ENCODE data around the gene TBL1XR1.
"Not testable (repeated sequence)": the region's sequence is repeated elsewhere in the genome, so short reads cannot be mapped to it uniquely, and the experiment has no call there.

TBL1XR1 gene

DNA sequence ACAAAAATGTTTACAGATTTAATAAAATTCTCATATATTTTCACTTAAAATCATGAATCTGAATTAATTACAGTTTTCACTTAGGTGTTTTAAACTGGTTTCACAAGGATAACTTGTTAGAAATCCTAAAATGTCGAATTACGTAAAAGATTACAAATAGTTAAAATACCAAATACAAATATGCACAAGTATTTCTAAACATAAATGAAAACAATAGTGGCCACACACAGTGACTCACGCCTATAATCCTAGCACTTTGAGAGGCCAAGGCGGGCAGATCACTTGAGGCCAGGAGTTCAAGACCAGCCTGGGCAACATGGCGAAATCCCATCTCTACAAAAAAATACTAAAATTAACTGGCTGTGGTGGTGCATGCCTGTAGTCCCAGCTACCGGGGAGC is 10.9 kb upstream of the TBL1XR1 start:
- DNase-seq (ENCODE audit: low spot score), result no peak

DNA sequence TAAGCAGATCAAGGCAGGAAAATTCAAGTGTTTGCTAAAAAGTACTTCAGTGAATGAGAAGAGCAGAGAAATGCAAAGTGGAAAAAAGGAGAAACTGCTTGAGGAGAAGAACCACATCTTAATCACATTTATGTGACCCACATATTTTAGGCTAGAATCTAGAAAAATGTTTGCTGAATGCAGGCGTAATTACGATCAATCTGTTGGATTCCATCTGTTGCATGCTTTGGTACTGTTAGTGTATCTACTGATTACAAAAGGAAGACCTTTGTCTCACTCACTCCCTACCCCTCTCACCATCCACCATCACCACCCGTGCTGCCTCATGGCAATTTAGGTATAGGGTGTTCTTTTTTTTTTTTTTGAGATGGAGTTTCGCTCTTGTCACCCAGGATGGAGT is 9.7 kb upstream of the TBL1XR1 start:
- DNase-seq (ENCODE audit: low spot score), result no peak

DNA sequence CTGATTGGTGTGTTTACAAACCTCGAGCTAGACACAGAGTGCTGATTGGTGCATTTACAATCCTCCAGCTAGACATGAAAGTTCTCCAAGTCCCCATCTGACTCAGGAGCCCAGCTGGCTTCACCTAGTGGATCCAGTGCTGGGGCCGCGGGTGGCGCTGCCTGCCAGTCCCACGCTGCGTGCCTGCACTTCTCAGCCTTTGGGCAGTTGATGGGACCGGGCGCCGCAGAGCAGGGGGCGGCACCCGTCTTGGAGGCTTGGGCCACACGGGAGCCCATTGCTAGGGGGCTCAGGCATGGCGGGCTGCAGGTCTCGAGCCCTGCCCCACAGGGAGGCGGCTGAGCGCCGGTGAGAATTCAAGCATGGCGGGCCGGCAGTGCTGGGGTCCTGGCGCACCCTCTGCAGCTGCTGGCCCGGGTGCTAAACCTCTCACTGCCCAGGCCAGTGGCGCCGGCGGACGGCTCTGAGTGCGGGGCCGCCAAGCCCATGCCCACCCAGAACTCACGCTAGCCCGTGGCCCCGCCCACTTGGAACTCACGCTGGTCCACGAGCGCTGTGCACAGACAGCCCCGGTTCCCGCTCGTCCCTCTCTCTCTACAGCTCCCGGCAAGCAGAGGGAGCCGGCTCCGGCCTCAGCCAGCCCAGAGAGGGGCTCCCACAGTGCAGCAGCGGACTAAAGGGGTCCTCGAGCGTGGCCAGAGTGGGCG is 6.6 kb upstream of the TBL1XR1 start:
- DNase-seq (ENCODE audit: low spot score), result no peak

DNA sequence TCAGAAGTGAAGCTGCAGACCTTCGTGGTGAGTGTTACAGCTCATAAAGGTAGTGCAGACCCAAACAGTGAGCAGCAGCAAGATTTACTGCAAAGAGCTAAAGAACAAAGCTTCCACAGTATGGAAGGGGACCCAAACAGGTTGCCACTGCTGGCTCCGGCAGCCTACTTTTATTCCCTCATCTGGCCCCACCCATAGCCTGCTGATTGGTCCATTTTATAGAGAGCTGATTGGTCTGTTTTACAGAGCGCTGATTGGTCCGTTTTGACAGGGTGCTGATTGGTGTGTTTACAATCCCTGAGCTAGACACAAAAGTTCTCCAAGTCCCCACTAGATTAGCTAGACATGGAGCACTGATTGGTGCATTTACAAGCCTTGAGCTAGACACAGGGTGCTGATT is 5.7 kb upstream of the TBL1XR1 start:
- not testable (repeated sequence) for DNase-seq (ENCODE audit: low spot score)

DNA sequence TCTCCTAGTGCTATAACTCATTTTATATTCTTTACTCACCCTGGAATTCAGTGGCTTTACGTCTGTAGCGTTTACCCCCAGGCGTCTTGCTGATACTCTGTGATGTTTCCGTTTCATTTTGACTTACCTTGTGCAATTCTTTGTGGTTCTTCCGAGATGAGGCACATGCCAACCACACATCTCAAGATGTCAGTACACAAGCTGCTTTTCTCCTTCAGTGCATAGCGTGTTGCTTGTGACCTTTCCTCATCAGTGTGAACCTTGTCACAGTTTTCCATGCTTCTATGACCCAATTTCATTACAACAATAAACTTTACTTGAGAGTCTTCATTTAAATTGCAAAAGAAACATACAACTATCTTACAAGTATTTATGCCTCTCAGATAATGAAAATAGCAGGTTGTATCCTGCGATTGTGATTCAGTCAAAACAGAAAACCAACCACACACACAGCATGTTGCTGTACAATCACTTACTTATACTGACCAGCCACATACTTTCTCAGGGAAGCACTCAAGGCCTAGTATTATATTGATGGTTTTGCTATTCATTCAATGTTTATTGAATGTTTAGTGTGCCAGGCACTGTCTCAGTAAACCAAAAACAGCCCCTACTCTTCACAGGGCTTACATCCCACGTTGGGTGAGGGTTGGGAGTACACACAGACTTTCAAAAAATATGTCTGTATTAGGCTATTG is 4.6 kb upstream of the TBL1XR1 start:
- DNase-seq (ENCODE audit: low spot score), result no peak

DNA sequence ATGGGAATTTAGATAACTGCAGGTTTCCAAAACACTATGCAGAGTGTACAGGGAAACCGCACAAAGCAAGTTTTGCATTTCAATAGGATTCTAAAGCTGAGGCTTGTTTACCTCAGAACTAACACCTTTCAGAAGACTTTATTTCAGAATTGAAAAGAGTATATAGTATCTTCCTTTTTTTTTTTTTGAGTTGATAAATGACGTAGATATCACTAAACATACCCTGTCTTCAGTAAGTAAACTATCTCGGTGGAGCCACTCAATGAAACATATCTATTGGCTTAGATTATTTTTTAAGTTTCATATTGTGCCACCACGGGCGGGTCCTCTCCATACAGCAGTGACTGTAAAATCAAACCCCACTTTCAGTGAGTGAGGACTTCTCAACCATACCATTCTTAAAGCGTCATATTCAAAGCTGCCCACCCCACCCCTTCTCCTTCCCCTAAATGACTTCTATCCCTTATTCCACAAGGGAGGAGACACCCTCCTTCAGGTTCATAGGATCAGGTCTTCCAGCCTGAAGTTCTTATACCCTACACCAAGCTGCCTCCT is 2.0 kb upstream of the TBL1XR1 start:
- no peak for DNase-seq (ENCODE audit: low spot score)

DNA sequence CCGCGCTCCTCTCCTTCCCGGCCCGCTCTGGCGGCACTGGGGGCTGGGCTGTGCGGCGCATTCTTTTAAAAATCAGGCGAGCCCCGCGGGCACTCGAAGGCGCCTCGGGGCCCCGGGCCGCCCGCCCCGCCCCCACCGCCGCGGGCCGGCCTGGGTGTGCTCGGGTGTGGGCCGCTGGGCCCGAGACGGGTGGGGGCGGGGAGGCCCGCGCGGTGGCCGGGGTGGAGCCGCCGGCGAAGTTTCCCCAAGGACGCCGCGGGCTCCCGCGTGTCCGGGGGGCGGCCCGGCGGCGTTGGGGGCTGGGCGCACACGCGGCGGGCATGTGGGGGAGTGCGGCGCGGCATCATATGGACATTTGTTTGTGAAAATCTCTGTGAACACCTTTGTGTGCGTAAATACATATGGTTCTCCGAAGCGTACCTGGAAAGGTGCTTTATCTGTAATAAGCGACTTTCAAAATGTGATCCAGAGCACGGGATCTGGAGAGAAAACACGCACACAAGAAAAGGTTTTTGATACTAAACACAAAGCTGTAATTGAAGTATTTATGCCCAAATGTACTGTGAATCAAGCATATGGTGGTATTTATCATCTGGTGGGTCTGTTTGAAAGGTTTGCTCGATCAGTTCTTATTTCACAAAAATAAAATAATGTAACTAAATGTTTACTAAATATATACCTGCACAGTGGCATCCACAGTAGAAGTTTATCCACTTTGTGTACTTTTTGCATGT is 612 bp upstream of the TBL1XR1 start:
- no peak for DNase-seq (ENCODE audit: low spot score)

DNA sequence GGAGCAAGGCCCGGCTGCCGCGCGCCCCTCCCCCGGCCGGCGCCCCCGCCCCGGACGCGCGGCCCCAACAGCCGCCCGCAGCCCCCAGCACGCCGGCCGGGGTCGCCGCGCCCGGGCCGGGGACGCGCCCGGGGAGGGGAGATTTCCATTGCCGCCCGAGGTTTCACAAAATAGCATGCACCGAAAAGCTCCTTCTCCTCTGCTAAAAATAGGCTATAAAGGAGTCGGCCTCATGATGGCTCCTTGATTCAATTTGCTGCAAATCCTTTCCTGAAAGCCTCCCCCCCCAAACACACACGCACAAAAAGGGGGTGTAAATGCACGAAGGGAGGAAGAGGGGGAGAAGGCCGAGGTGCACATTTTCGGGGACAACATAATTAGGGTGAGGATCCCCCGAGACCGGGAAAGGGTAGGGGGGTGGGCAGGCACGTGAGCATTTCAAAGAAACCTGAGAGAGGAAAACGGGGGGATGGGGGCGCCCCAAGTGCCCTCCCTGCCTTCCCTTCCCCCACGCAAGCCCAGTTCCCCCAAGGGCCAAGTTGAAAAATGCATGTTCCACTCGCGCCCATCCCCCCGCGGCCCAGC is 734 bp downstream of the TBL1XR1 start:
- DNase-seq (ENCODE audit: low spot score), result peak; percentile 44

DNA sequence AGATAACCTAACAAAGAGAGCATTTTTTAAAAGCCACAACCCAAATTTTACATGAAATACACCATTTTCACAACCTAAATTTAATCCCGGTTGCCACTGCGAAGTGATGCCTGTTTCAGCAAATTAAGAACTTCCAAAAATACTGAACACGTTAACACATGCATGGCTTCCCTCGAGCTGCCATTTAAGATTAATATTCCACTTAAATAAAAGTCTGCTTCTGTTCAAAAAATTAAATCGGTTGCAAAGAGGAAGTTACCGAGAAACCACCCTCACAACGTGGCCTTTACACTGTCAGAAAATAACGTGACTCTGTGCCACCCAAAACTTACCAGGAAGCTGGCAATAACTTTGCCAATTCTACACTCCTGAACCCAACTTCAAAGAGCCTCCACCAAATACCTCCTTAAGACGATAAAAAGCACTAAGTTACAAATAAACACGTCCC is 1.2 kb downstream of the TBL1XR1 start:
- no peak for DNase-seq (ENCODE audit: low spot score)

DNA sequence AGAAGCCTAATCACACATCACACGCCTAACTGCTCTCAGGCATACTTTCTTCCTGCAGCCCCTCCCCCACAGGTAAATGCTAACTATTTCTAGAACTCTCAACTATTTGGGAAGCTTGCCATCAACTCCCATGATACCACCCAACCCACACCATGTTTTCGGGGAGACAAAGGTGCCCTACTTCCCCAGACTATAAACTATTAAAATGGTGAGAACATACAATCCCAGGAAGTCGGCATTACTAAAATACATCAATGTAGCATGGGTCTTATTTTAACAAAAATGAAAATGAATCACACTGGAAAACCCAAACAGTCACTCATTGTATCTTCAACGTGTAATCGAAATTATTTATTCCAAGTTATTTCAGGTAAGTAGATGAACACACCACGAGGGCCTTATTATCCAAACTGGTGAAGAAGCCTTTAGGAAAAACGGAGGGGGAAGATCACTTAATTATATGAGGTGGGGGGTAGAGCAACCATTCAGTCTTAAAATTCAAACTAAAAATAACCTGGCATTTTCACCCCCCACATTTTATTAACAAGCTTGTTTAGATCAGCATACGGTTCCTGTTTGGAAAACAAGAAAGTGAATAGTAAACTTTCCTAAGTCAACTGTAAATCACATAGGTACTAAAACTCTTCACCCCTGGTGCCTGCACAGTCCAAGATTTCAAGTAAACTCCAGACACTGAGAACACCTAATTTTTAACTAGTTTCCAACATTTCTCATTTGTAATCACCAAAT is 1.9 kb downstream of the TBL1XR1 start:
- no peak for DNase-seq (ENCODE audit: low spot score)

DNA sequence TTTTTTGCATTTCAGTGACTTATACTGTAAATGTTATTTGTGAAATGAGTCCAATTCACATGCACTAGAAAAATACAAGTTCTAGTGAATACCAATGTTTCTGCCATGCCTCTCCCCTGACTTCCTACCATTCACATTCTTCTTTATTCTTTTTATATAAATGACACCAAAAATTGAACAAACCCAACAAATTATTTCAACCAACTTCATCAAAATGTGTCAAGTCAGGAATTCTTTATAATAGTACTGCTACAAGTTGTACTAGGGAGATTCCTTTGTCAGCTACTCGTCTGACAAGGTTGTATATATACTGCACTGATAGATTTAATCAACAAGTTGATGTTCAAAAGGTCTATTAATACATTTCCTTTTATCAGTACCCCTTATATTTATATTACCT is 3.0 kb downstream of the TBL1XR1 start:
- DNase-seq (ENCODE audit: low spot score), result no peak

DNA sequence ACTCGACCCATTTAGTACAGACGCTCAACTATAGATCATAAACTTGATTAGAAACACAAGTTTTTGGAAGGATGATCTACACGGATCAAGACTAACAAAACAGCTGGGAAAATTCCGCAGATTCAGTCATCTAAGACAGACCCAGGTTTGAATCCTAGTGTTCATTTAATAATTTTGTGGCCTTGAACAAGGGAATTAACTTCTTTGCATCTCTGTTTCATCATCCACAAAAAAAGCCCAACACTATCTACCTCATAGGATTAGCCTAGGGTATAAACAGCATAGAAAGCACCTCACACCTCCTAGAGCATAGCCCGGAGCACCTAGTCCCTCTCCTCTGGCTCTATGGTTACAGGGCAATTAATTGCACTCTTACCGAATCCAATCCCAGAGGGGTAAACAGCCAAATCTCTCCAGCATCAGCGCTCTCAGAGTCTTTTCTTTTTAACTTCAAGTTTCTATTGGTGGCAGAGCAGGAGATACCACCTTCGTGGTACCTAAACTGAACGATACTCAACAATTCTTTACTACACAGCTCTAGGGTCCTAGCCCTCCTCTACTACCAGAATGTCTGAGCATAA is 3.5 kb downstream of the TBL1XR1 start:
- no peak for DNase-seq (ENCODE audit: low spot score)

DNA sequence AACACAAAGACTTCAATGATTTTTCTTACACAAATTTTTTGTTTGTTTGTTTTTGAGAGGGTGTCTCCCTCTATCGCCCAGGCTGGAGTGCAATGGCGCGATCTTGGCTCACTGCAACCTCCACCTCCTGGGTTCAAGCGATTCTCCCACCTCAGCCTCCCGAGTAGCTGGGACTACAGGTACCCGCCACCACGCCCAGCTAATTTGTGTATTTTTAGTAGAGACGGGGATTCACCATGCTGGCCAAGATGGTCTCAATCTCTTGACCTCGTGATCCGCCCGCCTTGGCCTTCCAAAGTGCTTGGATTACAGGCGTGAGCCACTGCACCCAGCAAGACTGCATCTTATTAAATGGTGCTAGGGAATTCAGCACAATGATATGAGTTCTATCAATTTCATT is 4.0 kb downstream of the TBL1XR1 start:
- DNase-seq (ENCODE audit: low spot score), result not testable (repeated sequence)

DNA sequence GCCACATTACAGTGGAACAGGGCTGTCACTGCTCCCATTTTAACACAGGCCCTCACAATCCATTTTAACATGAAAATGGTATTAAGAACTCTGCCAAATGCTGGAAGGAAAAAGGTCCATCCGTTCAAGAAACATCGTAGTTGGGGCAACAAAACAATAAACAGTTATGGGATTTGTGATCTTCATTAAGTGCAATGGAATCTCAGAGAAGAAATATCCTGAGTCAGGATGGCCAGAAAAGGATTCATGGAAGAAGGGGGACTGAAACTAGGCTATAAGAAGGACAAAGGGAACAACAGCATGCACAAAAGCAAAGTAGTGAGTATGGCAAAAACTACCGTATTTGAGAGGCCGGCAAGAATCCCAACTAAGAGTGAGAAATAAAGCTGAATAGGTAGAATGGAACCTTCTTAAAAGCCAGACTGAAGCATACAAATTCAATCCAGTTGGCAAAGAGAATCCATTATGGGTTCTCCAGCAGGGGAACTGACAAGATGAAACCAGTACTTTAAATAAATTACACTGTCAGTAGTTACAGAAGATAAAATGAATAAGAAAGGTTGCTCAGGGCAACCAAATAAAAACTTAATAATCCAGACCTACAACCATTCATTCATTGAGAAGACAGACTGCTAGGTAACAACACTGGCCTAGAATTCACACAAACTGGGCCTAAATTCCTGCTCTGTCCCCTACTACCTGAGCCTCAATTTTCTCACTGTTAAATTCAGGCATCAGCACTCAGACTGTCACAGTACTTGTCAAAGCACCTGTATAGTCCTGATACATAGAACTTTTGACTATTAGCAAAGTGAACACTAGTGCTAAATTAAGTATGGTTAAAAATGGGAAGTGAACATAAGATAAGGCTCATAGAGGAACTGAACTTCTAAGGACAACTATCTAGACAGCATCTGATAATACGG is 6.3 kb downstream of the TBL1XR1 start:
- DNase-seq (ENCODE audit: low spot score), result no peak

DNA sequence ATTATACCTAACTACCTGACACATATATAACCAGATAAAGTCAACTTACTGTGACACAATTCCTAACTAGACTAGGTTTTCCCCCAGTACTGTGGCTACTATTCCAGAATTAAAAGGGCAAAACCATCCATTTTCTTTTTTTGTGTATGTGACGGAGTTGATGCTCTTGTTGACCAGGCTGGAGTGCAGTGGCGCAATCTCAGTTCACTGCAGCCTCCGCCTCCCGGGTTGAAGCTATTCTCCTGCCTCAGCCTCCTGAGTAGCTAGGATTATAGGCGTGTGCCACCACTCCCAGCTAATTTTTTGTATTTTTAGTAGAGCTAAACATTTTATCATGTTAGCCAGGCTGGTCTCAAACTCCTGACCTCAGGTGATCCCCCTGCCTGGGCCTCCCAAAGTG is 7.1 kb downstream of the TBL1XR1 start:
- not testable (repeated sequence) for DNase-seq (ENCODE audit: low spot score)

DNA sequence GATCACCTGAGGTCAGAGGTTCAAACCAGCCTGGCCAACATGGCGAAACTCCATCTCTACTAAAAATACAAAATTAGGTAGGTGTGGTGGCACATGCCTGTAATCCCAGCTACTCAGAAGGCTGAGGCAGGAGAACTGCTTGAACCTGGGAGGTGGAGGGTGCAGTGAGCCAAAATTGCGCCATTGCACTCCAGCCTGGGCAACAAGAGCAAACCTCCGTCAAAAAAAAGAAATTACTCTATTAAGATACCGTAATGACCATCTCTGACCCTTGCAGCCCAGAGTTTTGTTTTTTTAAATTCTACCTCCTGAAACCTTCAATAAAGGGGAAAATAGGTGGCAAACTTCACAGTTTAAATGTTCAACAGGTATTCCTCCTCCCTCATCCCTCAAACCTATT is 9.0 kb downstream of the TBL1XR1 start:
- DNase-seq (ENCODE audit: low spot score), result not testable (repeated sequence)

DNA sequence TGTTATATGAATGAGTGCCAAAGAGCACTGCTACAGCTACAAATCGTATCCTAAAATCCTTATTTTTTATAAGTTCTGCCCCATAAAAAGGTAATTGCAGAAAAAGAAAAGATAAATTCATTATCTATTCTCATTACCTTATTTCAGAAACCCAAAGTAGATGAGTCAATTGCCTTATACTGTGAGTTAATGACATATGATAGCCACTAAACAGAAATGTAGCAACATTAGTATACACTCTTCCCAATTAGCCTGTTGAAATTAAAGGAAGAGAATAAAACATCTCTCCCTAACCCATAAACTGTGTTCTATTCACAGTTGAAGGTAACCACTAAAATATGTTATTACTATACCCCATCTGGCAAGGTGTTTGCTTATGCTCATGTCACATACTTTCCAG is 11.0 kb downstream of the TBL1XR1 start:
- no peak for DNase-seq (ENCODE audit: low spot score)

DNA sequence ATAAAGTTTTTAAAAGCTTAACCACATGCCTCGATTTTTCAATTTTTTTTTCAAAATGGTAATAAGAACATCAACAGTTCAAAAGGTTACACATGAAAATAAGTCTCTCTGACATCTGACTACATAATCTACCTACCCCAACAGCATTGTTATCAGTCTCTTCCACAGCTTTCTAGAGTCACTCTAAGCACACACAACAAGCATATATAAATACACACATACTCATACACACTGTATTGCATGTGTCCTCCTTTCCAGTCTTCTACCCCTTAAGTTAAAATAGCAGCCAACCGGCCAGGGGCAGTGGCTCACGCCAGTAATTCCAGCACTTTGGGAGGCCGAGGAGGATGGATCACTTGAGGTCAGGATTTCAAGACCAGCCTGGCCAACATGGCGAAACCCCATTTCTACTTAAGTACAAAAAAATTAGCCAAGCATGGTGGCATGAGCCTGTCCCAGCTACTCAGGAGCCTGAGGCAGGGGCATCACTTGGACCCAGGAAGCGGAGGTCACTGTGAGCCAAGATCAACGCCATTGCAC is 12.2 kb downstream of the TBL1XR1 start:
- DNase-seq (ENCODE audit: low spot score), result no peak

DNA sequence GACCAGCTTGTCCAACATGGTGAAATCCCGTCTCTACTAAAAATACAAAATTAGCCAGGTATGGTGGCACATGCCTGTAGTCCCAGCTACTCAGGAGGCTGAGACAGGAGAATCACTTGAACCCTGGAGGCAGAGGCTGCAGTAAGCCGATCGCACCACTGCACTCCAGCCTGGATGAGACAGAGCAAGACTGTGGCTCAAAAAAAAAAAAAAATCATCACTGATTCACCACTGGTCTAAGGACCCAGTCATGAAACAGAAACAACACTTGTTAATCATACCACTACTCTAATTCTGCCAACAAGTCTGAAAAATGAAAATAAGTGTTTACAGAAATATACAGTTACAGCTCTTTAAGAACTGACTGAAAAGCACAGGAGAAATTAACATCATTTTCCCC is 12.7 kb downstream of the TBL1XR1 start:
- not testable (repeated sequence) for DNase-seq (ENCODE audit: low spot score)

DNA sequence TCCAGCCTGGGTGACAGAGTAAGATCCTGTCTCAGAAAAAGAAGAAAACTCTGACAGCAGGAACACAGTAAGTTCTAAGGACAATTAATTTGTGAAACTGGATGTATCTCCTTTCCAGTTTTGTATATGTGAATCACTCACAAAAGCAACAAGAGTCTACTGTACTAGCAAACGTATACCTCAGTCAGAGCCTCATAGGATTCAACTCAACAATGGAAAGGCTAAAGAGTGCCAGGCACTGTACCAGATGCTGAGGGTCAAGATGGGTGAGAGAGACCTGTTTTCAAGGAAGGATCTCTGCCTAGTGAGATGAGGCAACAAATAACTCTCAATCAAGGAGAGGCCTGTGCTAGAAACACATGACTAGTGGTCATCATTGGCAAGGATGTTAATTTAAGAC is 14.9 kb downstream of the TBL1XR1 start:
- DNase-seq (ENCODE audit: low spot score), result no peak

Data from Ammon's horn (tissue), 1 donor.